Neural cell (in vitro differentiated cells): ENCODE measurements around the gene KIF20A. TPM values are rescaled to one million over a fixed set of nuclear protein-coding genes. Genes with fewer than 3 reads are reported as not detected.
"Not testable (repeated sequence)": the region's sequence is repeated elsewhere in the genome, so short reads cannot be mapped to it uniquely, and the experiment has no call there.

Experiments
- H2AFZ ChIP-seq: fragments of 200-600, 300-800 bp; sonication (generic), shearing (Covaris generic); 2 replicates; pipeline ENCODE4 v1.6.0; 2014; ENCODE audit warnings: low read depth, mild to moderate bottlenecking, antibody characterized with exemption, low read length, moderate library complexity
- H3F3A ChIP-seq: fragments of 200-600 bp; shearing (Covaris generic); 2 replicates; pipeline ENCODE4 v1.6.1; 2016; ENCODE audit warnings: mild to moderate bottlenecking, moderate library complexity, mixed read lengths, antibody characterized with exemption, low read length; ENCODE audit not compliant: insufficient read depth, poor library complexity, severe bottlenecking
- H3K27ac ChIP-seq: fragments of 200-600, 300-800 bp; sonication (generic), shearing (Covaris generic); 2 replicates; pipeline ENCODE4 v1.5.1; 2014; ENCODE audit warnings: mild to moderate bottlenecking, low read length, moderate library complexity
- H3K27me3 ChIP-seq: fragments of 300-800, 200-600 bp; sonication (generic), shearing (Covaris generic); 2 replicates; pipeline ENCODE4 v1.6.0; 2014; ENCODE audit warnings: mild to moderate bottlenecking, low read depth, low read length, moderate library complexity; ENCODE audit not compliant: insufficient read depth
- H3K36me3 ChIP-seq: fragments of 300-800, 200-600 bp; sonication (generic), shearing (Covaris generic); 2 replicates; pipeline ENCODE4 v1.5.1; 2014; ENCODE audit warnings: mild to moderate bottlenecking, antibody characterized with exemption, low read length, moderate library complexity; ENCODE audit not compliant: insufficient read depth
- H3K4me2 ChIP-seq: fragments of 300-800, 200-600 bp; sonication (generic), shearing (Covaris generic); 2 replicates; pipeline ENCODE4 v1.6.0; 2014; ENCODE audit warnings: mild to moderate bottlenecking, low read length
- H3K4me3 ChIP-seq: fragments of 300-800, 200-600 bp; sonication (generic), shearing (Covaris generic); 2 replicates; pipeline ENCODE4 v1.5.1; 2014; ENCODE audit warnings: mild to moderate bottlenecking, low read length, moderate library complexity
- H3K79me2 ChIP-seq: fragments of 200-600 bp; shearing (Covaris generic); replicated peaks from 2 replicates; pipeline ENCODE4 v1.6.0; 2014; ENCODE audit warnings: mild to moderate bottlenecking, low read length, moderate library complexity; ENCODE audit not compliant: insufficient read depth
- H3K9ac ChIP-seq: fragments of 300-800, 200-600 bp; sonication (generic), shearing (Covaris generic); 2 replicates; pipeline ENCODE4 v1.6.1; 2016; ENCODE audit warnings: mild to moderate bottlenecking, low read length, mixed read lengths
- H3K9me2 ChIP-seq: fragments of 200-600 bp; shearing (Covaris generic); 2 replicates; pipeline ENCODE4 v1.6.1; 2016; ENCODE audit warnings: mild to moderate bottlenecking, low read length, mixed read lengths; ENCODE audit not compliant: insufficient read depth
- H3K9me3 ChIP-seq: fragments of 200-600, 300-800 bp; sonication (generic), shearing (Covaris generic); 2 replicates; pipeline ENCODE4 v1.6.1; 2016; ENCODE audit warnings: mild to moderate bottlenecking, mixed run types, low read length, moderate library complexity, mixed read lengths
- H4K20me1 ChIP-seq: fragments of 200-600 bp; shearing (Covaris generic); 2 replicates; pipeline ENCODE4 v1.6.1; 2016; ENCODE audit warnings: mild to moderate bottlenecking, mixed run types; ENCODE audit not compliant: insufficient read depth
- CTCF ChIP-seq: fragments of 450-650 bp; IDR thresholded peaks from 2 replicates; pipeline ENCODE4 v1.5.1; 2014; ENCODE audit warnings: antibody characterized with exemption, mild to moderate bottlenecking, moderate library complexity; ENCODE audit not compliant: poor library complexity, severe bottlenecking
- EP300 ChIP-seq: fragments of 450-650 bp; conservative IDR thresholded peaks from 2 replicates; pipeline ENCODE4 v1.6.1; 2014; ENCODE audit warnings: antibody characterized with exemption, mild to moderate bottlenecking, moderate library complexity; ENCODE audit not compliant: poor library complexity, severe bottlenecking
- EZH2 ChIP-seq: fragments of 200-600, 300-800 bp; shearing (Covaris generic), sonication (generic); IDR thresholded peaks from 2 replicates; pipeline ENCODE4 v1.6.1; 2014; ENCODE audit warnings: antibody characterized with exemption, low read length, borderline replicate concordance, mild to moderate bottlenecking; ENCODE audit not compliant: insufficient read depth, poor library complexity, severe bottlenecking
- POLR2AphosphoS5 ChIP-seq: IDR thresholded peaks from 2 replicates; pipeline ENCODE4 v1.6.1; 2012
- RAD21 ChIP-seq: fragments of 450-650 bp; conservative IDR thresholded peaks from 2 replicates; pipeline ENCODE4 v1.6.1; 2014; ENCODE audit warnings: antibody characterized with exemption, mild to moderate bottlenecking, moderate library complexity
- REST ChIP-seq: IDR thresholded peaks from 2 replicates; pipeline ENCODE4 v1.6.1; 2012; ENCODE audit warnings: borderline replicate concordance
- SMC3 ChIP-seq: fragments of 450-650 bp; conservative IDR thresholded peaks from 2 replicates; pipeline ENCODE4 v1.6.1; 2014; ENCODE audit warnings: antibody characterized with exemption, mild to moderate bottlenecking, moderate library complexity; ENCODE audit not compliant: poor library complexity
- TAF1 ChIP-seq: IDR thresholded peaks from 2 replicates; pipeline ENCODE4 v1.6.1; 2012; ENCODE audit warnings: low read depth
- polyA plus RNA-seq: library from polyadenylated mRNA; depleted of rRNA; stranded (reverse); fragments of >200 nt; gene quantifications from 2 replicates; pipeline ENCODE4 v1.2.3, GENCODE V29; 2014

The KIF20A gene
- polyA plus RNA-seq, 1 donor from 2014 or later = 2.1 TPM

GRCh38 chr5:138188626-138189025 lies 9.7 kb downstream of the KIF20A start:
- TF ChIP-seq CTCF (no peak), EP300 (no peak), EZH2 (no peak), REST (no peak), TAF1 (no peak), RAD21 (no peak)
- no peak overlapping the region for H3K27ac ChIP-seq
- H3K36me3 ChIP-seq = peaks cover 6% of the 10 kb centered on the region
- no peak overlapping the region for H3K9ac ChIP-seq
- no peak overlapping the region for H3K4me3 ChIP-seq
- no peaks in the 10 kb centered on the region for H3F3A ChIP-seq
- H3K4me2 ChIP-seq = no peak overlapping the region
- no peaks in the 10 kb centered on the region for H3K9me2 ChIP-seq
- no peaks in the 10 kb centered on the region for H3K79me2 ChIP-seq
- H2AFZ ChIP-seq = no peak overlapping the region
- H4K20me1 ChIP-seq = no peaks in the 10 kb centered on the region
- H3K9me3 ChIP-seq = no peaks in the 10 kb centered on the region
- H3K27me3 ChIP-seq = no peaks in the 10 kb centered on the region

- H3K4me2 ChIP-seq = no peak overlapping the region
- H3K9me2 ChIP-seq = no peaks in the 10 kb centered on the region
- H3K4me3 ChIP-seq = no peak overlapping the region
- H3K79me2 ChIP-seq = no peaks in the 10 kb centered on the region
- H3K36me3 ChIP-seq = no peaks in the 10 kb centered on the region
- no peak overlapping the region for H3K9ac ChIP-seq
- no peak overlapping the region for H2AFZ ChIP-seq
- no peaks in the 10 kb centered on the region for H3K27me3 ChIP-seq
- no peaks in the 10 kb centered on the region for H3F3A ChIP-seq
- no peaks in the 10 kb centered on the region for H4K20me1 ChIP-seq
- no peaks in the 10 kb centered on the region for H3K9me3 ChIP-seq
- no peak for TF ChIP-seq EZH2
- no peak for TF ChIP-seq REST
- no peak for TF ChIP-seq POLR2AphosphoS5
- no peak for TF ChIP-seq CTCF
- TF ChIP-seq SMC3 = no peak
- TF ChIP-seq RAD21 = no peak
- TF ChIP-seq TAF1 = no peak
- H3K27ac ChIP-seq = no peak overlapping the region
Measured at GRCh38 chr5:138192826-138193225, 13.9 kb downstream of the KIF20A start.

- H3K9me2 ChIP-seq, H3K4me3 ChIP-seq, H3K27me3 ChIP-seq, H3K79me2 ChIP-seq, H3K4me2 ChIP-seq, H3F3A ChIP-seq, H3K36me3 ChIP-seq, H3K9ac ChIP-seq, H3K9me3 ChIP-seq, H3K27ac ChIP-seq, H4K20me1 ChIP-seq, H2AFZ ChIP-seq: not testable (repeated sequence)
Measured at GRCh38 chr5:138193859-138194258, 14.9 kb downstream of the KIF20A start.
